ENCODE data around the gene AEN.

Gene AEN

DNA sequence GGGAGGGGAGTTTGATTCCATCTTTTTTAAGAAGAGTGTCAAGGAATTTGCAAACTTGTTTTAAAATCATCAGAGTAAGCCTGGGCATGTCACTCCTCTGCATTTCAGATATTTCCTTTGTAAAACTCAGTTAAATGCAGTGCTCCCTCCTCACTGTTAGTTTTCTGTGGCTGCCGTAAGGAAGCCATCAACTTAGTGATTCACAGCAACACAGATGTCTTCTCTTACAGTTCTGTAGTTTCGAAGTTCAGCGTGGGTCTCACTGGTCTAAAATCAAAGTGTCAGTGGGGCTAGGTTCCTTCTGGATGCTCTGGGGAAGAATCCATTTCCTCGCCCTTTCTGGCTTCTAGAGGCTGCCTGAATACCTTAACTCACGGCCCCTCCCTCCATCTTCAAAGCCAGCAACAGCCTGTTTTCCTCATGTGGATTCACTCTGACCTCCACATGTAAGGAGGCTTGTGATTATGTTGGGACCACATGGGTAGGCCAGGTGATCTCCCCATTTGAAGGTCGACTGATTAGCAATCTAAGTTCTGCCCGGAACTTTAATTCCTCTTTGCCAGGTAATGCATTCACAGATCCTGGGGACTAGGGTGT, 30.1 kb downstream of the AEN start:
- no peak for DNase-seq

- DNase-seq: no peak
Measured at GRCh38 chr15:88651971-88652370, 30.8 kb downstream of the AEN start.

GRCh38 chr15:88652456-88653199, 31.5 kb downstream of the AEN start:
- no peak for DNase-seq

DNA sequence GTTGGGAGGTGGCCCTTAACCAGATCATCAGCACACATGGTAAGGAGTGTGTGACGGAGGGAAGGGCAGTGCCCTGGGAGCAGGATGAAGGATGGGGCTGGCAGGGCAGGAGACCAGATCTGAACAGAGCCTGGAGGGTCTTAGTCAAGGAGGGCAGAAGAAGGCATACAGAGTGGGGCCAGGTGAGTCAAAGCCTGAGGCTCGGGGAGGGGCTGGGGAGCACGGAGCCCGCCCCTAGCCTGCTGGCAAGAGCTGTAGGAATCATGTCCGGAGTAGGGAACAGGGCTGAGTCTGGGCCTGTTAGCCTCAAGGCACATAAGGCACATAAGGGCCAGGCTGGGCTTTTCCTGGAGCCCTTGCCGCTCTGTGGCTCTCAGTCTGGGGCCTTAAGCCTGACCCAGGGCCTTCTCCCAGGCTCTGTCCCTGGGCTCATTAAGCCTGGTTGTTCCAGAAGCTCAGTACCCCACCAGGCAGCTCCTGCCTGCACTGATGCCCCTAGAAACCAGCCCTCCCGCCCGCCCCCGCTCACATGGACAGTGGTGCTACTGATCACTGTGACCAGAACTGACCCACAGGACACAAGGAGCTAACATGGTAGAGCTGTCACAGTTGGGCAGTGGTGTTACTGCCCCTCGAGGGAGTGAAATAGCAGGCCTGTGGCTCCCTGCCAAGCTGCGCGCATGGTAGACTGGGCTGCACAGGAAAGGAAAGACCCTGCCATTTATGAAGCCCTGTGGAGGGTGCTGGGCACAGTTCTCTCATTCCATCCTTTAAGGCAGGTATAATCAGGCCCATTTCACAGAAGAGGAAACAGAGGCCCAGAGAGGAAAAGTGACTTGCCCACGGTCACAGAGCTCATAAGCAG, 32.3 kb downstream of the AEN start:
- DNase-seq: no peak

- no peak for DNase-seq
Measured at GRCh38 chr15:88654430-88655102, 33.4 kb downstream of the AEN start.

DNA sequence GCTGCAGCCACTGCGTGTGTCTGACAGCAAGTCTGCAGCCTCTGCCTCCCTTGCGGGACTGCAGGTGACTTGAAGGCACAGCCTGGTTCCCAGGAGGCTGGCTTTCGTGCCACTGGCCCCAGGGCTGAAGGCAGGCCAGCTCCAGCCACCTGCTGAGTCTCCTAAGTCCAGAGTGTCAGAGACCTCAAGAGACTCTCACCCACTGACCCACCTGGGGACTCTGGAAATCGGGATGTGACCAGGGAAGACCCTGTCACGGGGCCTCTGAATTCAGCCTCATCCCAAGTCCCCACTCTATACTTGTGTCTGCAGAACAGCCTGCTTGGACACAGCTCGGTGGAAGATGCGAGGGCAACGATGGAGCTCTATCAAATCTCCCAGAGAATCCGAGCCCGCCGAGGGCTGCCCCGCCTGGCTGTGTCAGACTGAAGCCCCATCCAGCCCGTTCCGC, 34.0 kb downstream of the AEN start:
- DNase-seq: no peak

DNA sequence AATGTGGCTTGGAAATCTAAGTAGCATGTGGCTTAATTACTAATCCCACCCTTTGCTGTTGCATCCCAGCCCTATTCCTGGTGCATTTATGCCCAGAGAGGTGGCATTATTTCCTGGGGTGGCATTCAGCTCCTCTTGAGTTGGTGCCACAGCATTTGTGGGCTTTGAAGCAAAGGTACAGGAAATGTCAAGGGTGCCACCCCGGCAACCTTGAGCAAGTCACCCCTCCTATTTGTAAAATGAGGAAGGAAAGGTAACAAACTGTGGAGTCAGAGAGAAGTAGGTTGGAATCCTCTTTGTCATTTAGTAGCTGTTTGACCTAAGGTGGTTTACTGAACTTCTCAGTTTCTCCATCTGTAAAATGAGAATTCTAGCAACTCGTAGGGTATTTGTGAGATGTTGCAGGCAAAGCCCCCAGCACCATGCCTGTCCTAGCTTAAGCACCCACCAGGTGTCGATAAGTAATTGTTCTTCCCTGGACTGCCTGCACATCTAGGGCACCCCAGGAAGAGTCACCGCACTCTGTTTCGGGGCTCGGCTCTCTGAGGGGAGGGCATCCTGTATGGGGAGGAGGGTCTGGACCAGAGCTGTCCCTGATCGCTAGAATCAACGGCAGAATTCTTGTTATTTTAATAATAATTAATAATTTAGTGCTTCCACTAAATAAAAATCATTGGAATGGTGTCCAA, 34.8 kb downstream of the AEN start:
- no peak for DNase-seq

GRCh38 chr15:88656760-88657221, 35.7 kb downstream of the AEN start:
- DNase-seq: no peak

DNA sequence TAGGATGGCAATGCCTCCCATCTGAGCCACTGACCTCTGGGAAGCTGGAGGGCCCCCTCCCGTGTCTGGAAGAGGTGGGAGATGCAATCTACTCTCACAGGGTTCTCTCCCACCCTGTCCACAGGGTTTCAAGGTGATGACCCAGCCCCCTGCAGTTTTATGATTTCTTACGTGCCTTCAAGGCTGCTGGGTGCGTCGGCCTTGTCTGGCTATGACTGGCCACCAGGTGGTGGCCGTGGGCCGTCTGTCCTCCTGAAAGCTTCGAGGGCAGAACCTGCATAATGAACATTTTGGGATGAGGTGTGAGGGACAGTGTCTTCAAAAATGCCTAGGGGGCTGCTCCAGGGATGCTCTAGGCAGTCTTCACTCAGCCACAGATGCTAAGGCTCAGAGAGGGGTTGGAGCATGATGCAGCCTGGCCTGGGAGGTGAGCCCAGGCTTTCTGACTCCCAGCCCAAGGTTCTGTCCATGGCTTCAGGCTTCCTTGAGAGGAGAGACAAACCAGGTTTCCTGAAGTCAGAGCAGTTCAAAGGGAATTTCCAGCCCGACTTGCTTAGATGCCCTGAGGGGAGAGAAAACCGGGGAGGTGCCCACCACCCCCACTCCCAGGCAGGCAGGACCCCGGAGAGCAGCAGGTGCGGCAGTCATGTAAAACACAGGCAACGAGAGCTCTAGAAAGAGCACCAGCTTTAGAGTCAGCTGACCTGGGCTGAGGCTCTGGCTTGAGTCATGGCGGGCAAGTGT, 36.4 kb downstream of the AEN start:
- DNase-seq: peak; percentile 77

GRCh38 chr15:88658070-88658965, 37.2 kb downstream of the AEN start:
- no peak for DNase-seq

GRCh38 chr15:88658972-88659931, 38.1 kb downstream of the AEN start:
- peak; percentile 90 for DNase-seq

DNA sequence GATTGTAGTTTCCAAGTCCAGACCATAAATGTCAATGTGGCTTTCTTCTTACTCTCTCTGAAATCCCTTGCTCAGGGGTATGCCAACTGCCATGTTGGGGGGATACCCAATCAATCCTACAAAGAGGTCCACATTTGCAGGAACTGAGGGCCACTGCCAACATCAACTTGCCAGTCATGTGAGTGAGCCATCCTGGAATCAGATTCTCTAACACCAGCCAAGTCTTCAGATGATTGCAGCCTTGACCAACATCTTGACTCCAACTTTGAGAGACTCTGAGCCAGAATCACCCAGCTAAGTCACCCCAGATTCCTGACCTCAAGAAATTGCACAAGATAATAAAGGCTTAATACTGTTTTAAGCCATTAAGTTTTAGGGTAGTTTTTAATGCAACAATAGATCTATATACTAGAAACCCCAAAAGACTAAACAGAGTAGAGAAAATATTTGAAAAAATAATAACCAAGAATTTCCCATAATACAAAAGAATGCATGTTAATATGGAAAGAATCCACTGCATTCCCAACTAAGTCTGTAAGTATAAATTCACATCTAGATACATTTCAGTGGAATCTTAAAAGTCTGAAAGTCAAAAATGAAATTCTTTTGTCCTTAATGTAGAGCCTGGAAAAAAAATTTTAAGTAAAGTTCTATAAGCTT, 40.0 kb downstream of the AEN start:
- peak; percentile 88 for DNase-seq

GRCh38 chr15:88661761-88662556, 40.8 kb downstream of the AEN start:
- peak; percentile 93 for DNase-seq

GRCh38 chr15:88663141-88663621, 42.0 kb downstream of the AEN start:
- DNase-seq: peak; percentile 43

- peak; percentile 48 for DNase-seq
Measured at GRCh38 chr15:88664151-88664778, 43.1 kb downstream of the AEN start.

- no peak for DNase-seq
Measured at GRCh38 chr15:88674661-88675060, 53.5 kb downstream of the AEN start.

DNA sequence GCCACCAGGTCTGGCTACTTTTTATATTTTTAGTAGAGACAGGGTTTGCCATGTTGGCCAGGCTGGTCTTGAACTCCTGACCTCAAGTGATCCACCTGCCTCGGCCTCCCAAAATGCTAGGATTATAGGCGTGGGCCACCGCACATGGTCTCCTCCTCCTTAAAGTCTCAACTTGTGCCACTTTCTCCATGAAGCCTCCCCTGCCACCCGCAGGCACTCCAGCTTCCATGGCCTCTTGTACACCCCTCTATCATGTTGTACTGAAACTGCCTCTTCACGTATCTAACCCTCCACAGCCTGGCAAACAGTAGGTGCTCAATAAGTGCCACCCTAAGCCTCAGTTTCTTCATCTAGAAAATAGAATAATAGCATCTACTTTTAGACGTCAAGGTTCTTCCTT, 57.6 kb downstream of the AEN start:
- DNase-seq: no peak

All from fibroblast of skin of scalp (primary cell).